Measurements from ENCODE around the gene RPTOR.

- no peak for TF ChIP-seq TOX (CRISPR knock-in tag; IDR thresholded peaks at IDR 0.05; ENCODE audit: borderline replicate concordance)
- TF ChIP-seq ZC3H10 (CRISPR knock-in tag; IDR thresholded peaks at IDR 0.05), result no peak
- TF ChIP-seq TSHZ2 (CRISPR knock-in tag; IDR thresholded peaks at IDR 0.05), result no peak
- TF ChIP-seq SNAI2 (CRISPR knock-in tag; IDR thresholded peaks at IDR 0.05), result no peak
- TF ChIP-seq, protein P1, sequence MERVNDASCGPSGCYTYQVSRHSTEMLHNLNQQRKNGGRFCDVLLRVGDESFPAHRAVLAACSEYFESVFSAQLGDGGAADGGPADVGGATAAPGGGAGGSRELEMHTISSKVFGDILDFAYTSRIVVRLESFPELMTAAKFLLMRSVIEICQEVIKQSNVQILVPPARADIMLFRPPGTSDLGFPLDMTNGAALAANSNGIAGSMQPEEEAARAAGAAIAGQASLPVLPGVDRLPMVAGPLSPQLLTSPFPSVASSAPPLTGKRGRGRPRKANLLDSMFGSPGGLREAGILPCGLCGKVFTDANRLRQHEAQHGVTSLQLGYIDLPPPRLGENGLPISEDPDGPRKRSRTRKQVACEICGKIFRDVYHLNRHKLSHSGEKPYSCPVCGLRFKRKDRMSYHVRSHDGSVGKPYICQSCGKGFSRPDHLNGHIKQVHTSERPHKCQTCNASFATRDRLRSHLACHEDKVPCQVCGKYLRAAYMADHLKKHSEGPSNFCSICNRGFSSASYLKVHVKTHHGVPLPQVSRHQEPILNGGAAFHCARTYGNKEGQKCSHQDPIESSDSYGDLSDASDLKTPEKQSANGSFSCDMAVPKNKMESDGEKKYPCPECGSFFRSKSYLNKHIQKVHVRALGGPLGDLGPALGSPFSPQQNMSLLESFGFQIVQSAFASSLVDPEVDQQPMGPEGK (CRISPR knock-in tag; IDR thresholded peaks at IDR 0.05; ENCODE audit: borderline replicate concordance), result no peak
- no peak for TF ChIP-seq GLIS3 (CRISPR knock-in tag; IDR thresholded peaks at IDR 0.05)
Observed at GRCh38 chr17:80811181-80812105, 266.8 kb downstream of the RPTOR start.

All from SK-N-SH treated with all-trans-retinoic acid at 6 μM for 48 hours (cell line).